GM12878 (cell line): ENCODE measurements around the gene NOL4L. TPM values are rescaled to one million over a fixed set of nuclear protein-coding genes. Genes with fewer than 3 reads are reported as not detected.

ENCODE experiments used
- ATAC-seq: fragments of 200-7000 bp; cut with Tn5 transposase; 3 replicates; pipeline ENCODE4 v1.9.1; 2020; ENCODE audit warnings: mild to moderate bottlenecking, moderate library complexity
- BruUV-seq: library from RNA; stranded (reverse); fragments of 400-500 nt; replicated peaks from 2 replicates; lab custom pipeline; 2021; lab: Mats Ljungman, UMichigan
- CTCF ChIA-PET: fragments of 300-600 bp; sonication (Branson Sonifier 250); formaldehyde crosslinking; extraction: SDS; loops from one replicate; lab custom pipeline; 2021; ENCODE audit warnings: inconsistent platforms; lab: Yijun Ruan, JAX
- POLR2A ChIA-PET: fragments of 350-600 bp; formaldehyde crosslinking; extraction: SDS; loops from one replicate; lab custom pipeline; 2021; ENCODE audit warnings: inconsistent platforms; lab: Charles Lee
- RAD21 ChIA-PET: fragments of 300-600 bp; sonication (Branson Sonifier 250); formaldehyde crosslinking; loops from one replicate; lab custom pipeline; 2023; ENCODE audit warnings: antibody characterized with exemption; ENCODE audit not compliant: unreplicated experiment; lab: Charles Lee
- SMC1A ChIA-PET: fragments of 300-600 bp; sonication (Branson Sonifier 250); formaldehyde crosslinking; loops from one replicate; lab custom pipeline; 2023; ENCODE audit not compliant: unreplicated experiment, uncharacterized antibody; lab: Charles Lee
- DNase-seq: peaks from one replicate; pipeline ENCODE4 v3.0.0-alpha.2; 2011; ENCODE audit warnings: low read depth, low spot score
- FAIRE-seq: peaks from 3 replicates; lab custom pipeline; 2011; peaks lifted over from hg19 to GRCh38; lab: Jason Lieb, UNC
- H2AFZ ChIP-seq: 2 replicates; pipeline ENCODE4 v1.6.0; 2011; ENCODE audit warnings: low read depth, low read length, control low read depth; ENCODE audit not compliant: control insufficient read depth
- H3K27ac ChIP-seq: 2 replicates; pipeline ENCODE4 v1.5.1; 2011; ENCODE audit warnings: control low read depth; ENCODE audit not compliant: control insufficient read depth, insufficient read depth
- H3K27me3 ChIP-seq, 2 experiments: replicated peaks in 1 of 2; 2 replicates each; pipeline versions ENCODE4 v1.6.0 to v1.6.1; 2011; ENCODE audit warnings: low read length in 1 of 2; ENCODE audit not compliant: control insufficient read depth in 2 of 2, insufficient read depth in 2 of 2
- H3K36me3 ChIP-seq, 2 experiments: 2 replicates each; pipeline ENCODE4 v1.5.1; 2011; ENCODE audit warnings: low read length in 1 of 2; ENCODE audit not compliant: control insufficient read depth in 2 of 2, insufficient read depth in 2 of 2
- H3K4me1 ChIP-seq: 2 replicates; pipeline ENCODE4 v1.6.1; 2011; ENCODE audit warnings: mild to moderate bottlenecking, low read length, moderate library complexity, mixed read lengths; ENCODE audit not compliant: control insufficient read depth, insufficient read depth
- H3K4me2 ChIP-seq: 2 replicates; pipeline ENCODE4 v1.6.0; 2011; ENCODE audit warnings: control low read depth; ENCODE audit not compliant: control insufficient read depth, insufficient read depth
- H3K4me3 ChIP-seq: fragments of 200-600 bp; sonication (generic); 2 replicates; pipeline ENCODE4 v1.5.1; 2016
- H3K79me2 ChIP-seq: 2 replicates; pipeline ENCODE4 v1.6.0; 2011; ENCODE audit warnings: low read length; ENCODE audit not compliant: control insufficient read depth, insufficient read depth
- H3K9ac ChIP-seq: 2 replicates; pipeline ENCODE4 v1.8.0; 2011; ENCODE audit warnings: low read length, control low read depth, mixed read lengths; ENCODE audit not compliant: control insufficient read depth, insufficient read depth
- H3K9me3 ChIP-seq: replicated peaks from 3 replicates; pipeline ENCODE4 v1.5.1; 2011; ENCODE audit warnings: mild to moderate bottlenecking, low read length; ENCODE audit not compliant: control insufficient read depth, insufficient read depth
- H4K20me1 ChIP-seq: 2 replicates; pipeline ENCODE4 v1.6.0; 2011; ENCODE audit not compliant: control insufficient read depth, insufficient read depth
- CHD2 ChIP-seq: IDR thresholded peaks from 2 replicates; pipeline ENCODE4 v1.6.1; 2011; ENCODE audit warnings: low read depth, low read length, improper control_type of control experiment, borderline replicate concordance
- CHD4 ChIP-seq: fragments of 200-600 bp; sonication (generic); IDR thresholded peaks from 2 replicates; pipeline ENCODE4 v1.6.1; 2016; ENCODE audit warnings: mild to moderate bottlenecking
- FOXM1 ChIP-seq: IDR thresholded peaks from 2 replicates; pipeline ENCODE4 v1.6.1; 2012; ENCODE audit warnings: low read depth, mild to moderate bottlenecking, inconsistent platforms, low read length, moderate library complexity
- NFXL1 ChIP-seq: fragments of 450-650 bp; IDR thresholded peaks from 2 replicates; pipeline ENCODE4 v1.6.1; 2017; ENCODE audit warnings: antibody characterized with exemption, mild to moderate bottlenecking, borderline replicate concordance
- PAX8 ChIP-seq: fragments of 450-650 bp; IDR thresholded peaks from 2 replicates; pipeline ENCODE4 v1.6.1; 2017; ENCODE audit warnings: mild to moderate bottlenecking, moderate library complexity
- POLR2AphosphoS5 ChIP-seq: IDR thresholded peaks from 2 replicates; pipeline ENCODE4 v1.6.1; 2011; ENCODE audit warnings: mild to moderate bottlenecking, low read length, inconsistent platforms
- POU2F2 ChIP-seq: IDR thresholded peaks from 3 replicates; pipeline ENCODE4 v1.6.1; 2011; ENCODE audit warnings: low read depth, mild to moderate bottlenecking, low read length, borderline replicate concordance
- SPI1 ChIP-seq: IDR thresholded peaks from 2 replicates; pipeline ENCODE4 v1.6.1; 2011; ENCODE audit warnings: low read depth, mild to moderate bottlenecking, low read length, moderate library complexity, borderline replicate concordance; ENCODE audit not compliant: insufficient read depth
- SREBF1 ChIP-seq: IDR thresholded peaks from 2 replicates; pipeline ENCODE4 v1.6.1; 2012; ENCODE audit warnings: mild to moderate bottlenecking, low read length
- SUPT20H ChIP-seq: IDR thresholded peaks from 2 replicates; pipeline ENCODE4 v1.6.1; 2011; ENCODE audit warnings: low read depth, mild to moderate bottlenecking, low read length, moderate library complexity, borderline replicate concordance; ENCODE audit not compliant: control insufficient read depth
- SUZ12 ChIP-seq: fragments of 200-600 bp; sonication (generic); IDR thresholded peaks from one replicate; pipeline ENCODE4 v1.6.1; 2018; ENCODE audit warnings: antibody characterized with exemption, mild to moderate bottlenecking; ENCODE audit not compliant: unreplicated experiment
- TBL1XR1 ChIP-seq: IDR thresholded peaks from 2 replicates; pipeline ENCODE4 v1.6.1; 2012; ENCODE audit warnings: low read depth, low read length, improper control_type of control experiment
- TCF3 ChIP-seq: IDR thresholded peaks from 2 replicates; pipeline ENCODE4 v1.6.1; 2012; ENCODE audit warnings: low read depth, mild to moderate bottlenecking, low read length, borderline replicate concordance; ENCODE audit not compliant: insufficient read depth
- WRNIP1 ChIP-seq: IDR thresholded peaks from 2 replicates; pipeline ENCODE4 v1.6.1; 2011; ENCODE audit warnings: low read depth, low read length, improper control_type of control experiment, borderline replicate concordance
- YY1 ChIP-seq: IDR thresholded peaks from 2 replicates; pipeline ENCODE4 v1.6.1; 2011; ENCODE audit warnings: low read depth, mild to moderate bottlenecking, low read length
- ZZZ3 ChIP-seq: IDR thresholded peaks from 2 replicates; pipeline ENCODE4 v1.6.1; 2011; ENCODE audit warnings: low read depth; ENCODE audit not compliant: control insufficient read depth, insufficient read length
- WGBS: methylation state at CpG from one replicate; pipeline ENCODE4 v1.1.6; 2016; ENCODE audit warnings: low lambda C conversion rate; ENCODE audit not compliant: insufficient replicate concordance, insufficient coverage; ENCODE audit errors: missing lambda C conversion rate; 5-methylcytosine and 5-hydroxymethylcytosine counted together
- in situ Hi-C: fragments of 300-500 bp; cut with MboI; formaldehyde crosslinking; loops from 9 replicates; pipeline ENCODE4 v1.14.3; 2018; ENCODE audit warnings: mixed read lengths
- intact Hi-C: fragments of 100-400 bp; cut with micrococcal nuclease; formaldehyde crosslinking; loops from one replicate; pipeline ENCODE4 v1.14.2; 2022; ENCODE audit not compliant: unreplicated experiment
- polyA plus RNA-seq, 11 experiments: library from polyadenylated mRNA; depleted of rRNA in 4 of 11; unstranded in 6 of 11; stranded (reverse) in 5 of 11; fragments of >200 nt; fragmentation: Nextera tagmentation in 4 of 11; fragmentation: Illumina TruSeq in 1 of 11; extraction: Ambion mirVana in 4 of 11; extraction: Trizol in 1 of 11; gene quantifications; 1 replicate in 1 of 11; 2 replicates in 10 of 11; pipeline versions ENCODE4 v1.2.1 to v1.2.3, GENCODE V29; 2011 to 2016; ENCODE audit warnings: inconsistent platforms in 2 of 11, missing spikeins in 2 of 11, low read depth in 1 of 11
- total RNA-seq, 4 experiments: library from RNA; depleted of rRNA in 3 of 4; stranded (reverse); fragments of >200 nt in 3 of 4; fragmentation: Illumina TruSeq in 1 of 4; extraction: Trizol in 1 of 4; gene quantifications; 2 replicates each; pipeline versions ENCODE4 v1.2.1 to v1.2.3, GENCODE V29; 2013 to 2021
- TF ChIP-seq, protein P1 (sequence below): fragments of 450-650 bp; IDR thresholded peaks from 2 replicates; pipeline ENCODE4 v1.6.1; 2017; ENCODE audit warnings: mild to moderate bottlenecking, low read depth, inconsistent platforms; ENCODE audit not compliant: poor library complexity, severe bottlenecking
- TF ChIP-seq, protein P2 (sequence below): IDR thresholded peaks from 2 replicates; pipeline ENCODE4 v1.6.1; 2012; ENCODE audit warnings: low read length, inconsistent platforms

NOL4L gene
- total and polyA plus RNA-seq, 10 of the 15 experiments (the other 5 are each of a cell fraction or from before 2014, with no cell fraction given) = 2.3 to 24.0 (median 8.0) TPM

DNA sequence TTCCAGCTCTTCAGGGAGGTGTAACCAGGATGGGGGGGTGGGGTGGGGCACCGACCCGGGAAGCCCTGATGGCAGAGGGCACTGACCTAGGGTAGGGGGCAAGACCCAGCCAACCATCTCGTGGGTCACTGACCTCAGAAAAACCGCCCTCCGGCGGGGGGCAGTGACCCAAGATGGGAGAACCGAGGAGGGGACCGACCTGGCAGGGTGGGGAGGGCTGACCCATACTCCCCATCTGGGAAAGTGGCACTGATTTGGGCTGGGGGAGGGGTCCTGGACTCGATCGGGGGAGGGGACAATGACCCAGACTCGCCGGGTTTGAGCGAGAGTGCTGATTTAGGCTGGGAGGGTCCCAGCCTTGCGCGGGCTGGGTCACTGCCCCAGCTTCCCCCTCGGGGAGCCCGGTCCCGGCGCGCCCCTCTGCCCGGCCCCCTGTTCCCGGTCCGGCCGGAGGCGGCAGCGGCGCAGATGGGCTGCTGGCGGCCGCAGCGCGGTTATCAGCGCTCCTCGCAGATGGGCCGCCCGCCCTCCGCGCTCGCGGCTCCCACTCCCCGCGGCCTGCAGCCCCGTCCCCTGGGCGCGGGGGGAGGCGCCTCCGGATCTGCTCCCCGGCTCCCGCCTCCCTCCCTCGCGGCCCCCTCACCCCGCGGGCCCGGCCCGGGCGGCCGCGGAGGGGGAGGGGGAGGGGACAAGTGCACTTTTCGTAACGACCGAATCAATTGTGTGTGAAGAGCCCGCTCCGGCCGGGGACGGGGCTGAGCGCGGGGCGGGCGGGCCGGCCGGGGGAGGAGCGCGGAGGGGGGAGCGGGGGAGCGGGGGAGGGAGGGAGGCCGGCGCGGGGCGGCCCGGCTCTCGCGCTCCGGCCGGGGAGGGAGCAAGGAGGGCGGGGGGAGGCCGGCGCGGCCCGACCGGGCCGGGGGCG is 2.2 kb downstream of the NOL4L start:
- Histone ChIP-seq H3K4me3 (peak overlapping the region; percentile 76), H3K36me3 (no peaks in the 10 kb centered on the region), H3K4me2 (peak overlapping the region; percentile 33; the same call in 1 of the 2 replicates), H3K27ac (no peak overlapping the region), H4K20me1 (peaks cover 3% of the 10 kb centered on the region; the same call in 1 of the 2 replicates), H3K4me1 (peaks cover 17% of the 10 kb centered on the region), H2AFZ (no peak overlapping the region), H3K27me3 (peaks cover 0 to 2% of the 10 kb centered on the region in 2 experiments; a peak in 1 of 4 replicates), H3K9ac (peak overlapping the region; percentile 8; the same call in 1 of the 2 replicates), H3K9me3 (no peaks in the 10 kb centered on the region), H3K79me2 (peaks cover 4% of the 10 kb centered on the region)
- WGBS = 15% methylated on average over 22 of the region's 91 CpGs
- no peak for FAIRE-seq
- no TSS peak for BruUV-seq
- in situ Hi-C loops (no loop called here), intact Hi-C loops (no loop called here)
- no peak for DNase-seq
- ChIA-PET POLR2A (no interaction called here), SMC1A (no interaction called here), CTCF (no interaction called here), RAD21 (no interaction called here)
- ATAC-seq = peak; percentile 11; the same call in 2 of the 3 replicates
- no peak for TF ChIP-seq SUZ12
- TF ChIP-seq POLR2AphosphoS5 = no peak
- no peak for TF ChIP-seq FOXM1
- TF ChIP-seq WRNIP1 = no peak
- no peak for TF ChIP-seq TCF3
- TF ChIP-seq PAX8 = no peak
- TF ChIP-seq, protein P1, sequence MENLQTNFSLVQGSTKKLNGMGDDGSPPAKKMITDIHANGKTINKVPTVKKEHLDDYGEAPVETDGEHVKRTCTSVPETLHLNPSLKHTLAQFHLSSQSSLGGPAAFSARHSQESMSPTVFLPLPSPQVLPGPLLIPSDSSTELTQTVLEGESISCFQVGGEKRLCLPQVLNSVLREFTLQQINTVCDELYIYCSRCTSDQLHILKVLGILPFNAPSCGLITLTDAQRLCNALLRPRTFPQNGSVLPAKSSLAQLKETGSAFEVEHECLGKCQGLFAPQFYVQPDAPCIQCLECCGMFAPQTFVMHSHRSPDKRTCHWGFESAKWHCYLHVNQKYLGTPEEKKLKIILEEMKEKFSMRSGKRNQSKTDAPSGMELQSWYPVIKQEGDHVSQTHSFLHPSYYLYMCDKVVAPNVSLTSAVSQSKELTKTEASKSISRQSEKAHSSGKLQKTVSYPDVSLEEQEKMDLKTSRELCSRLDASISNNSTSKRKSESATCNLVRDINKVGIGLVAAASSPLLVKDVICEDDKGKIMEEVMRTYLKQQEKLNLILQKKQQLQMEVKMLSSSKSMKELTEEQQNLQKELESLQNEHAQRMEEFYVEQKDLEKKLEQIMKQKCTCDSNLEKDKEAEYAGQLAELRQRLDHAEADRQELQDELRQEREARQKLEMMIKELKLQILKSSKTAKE = no peak
- TF ChIP-seq CHD4 = no peak
- TF ChIP-seq ZZZ3 = no peak
- no peak for TF ChIP-seq SUPT20H
- TF ChIP-seq, protein P2, sequence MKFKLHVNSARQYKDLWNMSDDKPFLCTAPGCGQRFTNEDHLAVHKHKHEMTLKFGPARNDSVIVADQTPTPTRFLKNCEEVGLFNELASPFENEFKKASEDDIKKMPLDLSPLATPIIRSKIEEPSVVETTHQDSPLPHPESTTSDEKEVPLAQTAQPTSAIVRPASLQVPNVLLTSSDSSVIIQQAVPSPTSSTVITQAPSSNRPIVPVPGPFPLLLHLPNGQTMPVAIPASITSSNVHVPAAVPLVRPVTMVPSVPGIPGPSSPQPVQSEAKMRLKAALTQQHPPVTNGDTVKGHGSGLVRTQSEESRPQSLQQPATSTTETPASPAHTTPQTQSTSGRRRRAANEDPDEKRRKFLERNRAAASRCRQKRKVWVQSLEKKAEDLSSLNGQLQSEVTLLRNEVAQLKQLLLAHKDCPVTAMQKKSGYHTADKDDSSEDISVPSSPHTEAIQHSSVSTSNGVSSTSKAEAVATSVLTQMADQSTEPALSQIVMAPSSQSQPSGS = no peak
- no peak for TF ChIP-seq POU2F2
- no peak for TF ChIP-seq NFXL1
- TF ChIP-seq SREBF1 = no peak
- TF ChIP-seq SPI1 = no peak
- no peak for TF ChIP-seq YY1
- TF ChIP-seq CHD2 = no peak
- TF ChIP-seq TBL1XR1 = no peak
